Endodermal cell (in vitro differentiated cells): ENCODE measurements around the gene SLC7A10. TPM values are rescaled to one million over a fixed set of nuclear protein-coding genes. Genes with fewer than 3 reads are reported as not detected.

Experiments
- DNase-seq: peaks from one replicate; pipeline ENCODE4 v3.0.0-alpha.2; 2017
- H3K27ac ChIP-seq: 2 replicates; pipeline ENCODE4 v1.5.1; 2013; ENCODE audit warnings: mild to moderate bottlenecking, low read depth, low read length, moderate library complexity
- H3K27me3 ChIP-seq: 2 replicates; pipeline ENCODE4 v1.6.1; 2013; ENCODE audit warnings: mild to moderate bottlenecking, low read length, moderate library complexity; ENCODE audit not compliant: insufficient read depth, control insufficient read depth, poor library complexity, severe bottlenecking
- H3K36me3 ChIP-seq: 2 replicates; pipeline ENCODE4 v1.7.0; 2013; ENCODE audit warnings: mild to moderate bottlenecking, low read length, moderate library complexity; ENCODE audit not compliant: control insufficient read depth, insufficient read depth
- H3K4me1 ChIP-seq: one replicate; pipeline ENCODE4 v1.7.0; 2013; ENCODE audit warnings: low read length; ENCODE audit not compliant: control insufficient read depth, insufficient read depth
- H3K4me3 ChIP-seq: 2 replicates; pipeline ENCODE4 v1.5.1; 2013; ENCODE audit warnings: mild to moderate bottlenecking, low read length, moderate library complexity
- H3K9ac ChIP-seq: 2 replicates; pipeline ENCODE4 v1.6.1; 2013; ENCODE audit warnings: mild to moderate bottlenecking, low read length, moderate library complexity; ENCODE audit not compliant: poor library complexity, severe bottlenecking; ENCODE audit errors: extremely low read depth
- H3K9me3 ChIP-seq: 2 replicates; pipeline ENCODE4 v1.6.1; 2013; ENCODE audit warnings: mild to moderate bottlenecking, low read length, moderate library complexity; ENCODE audit not compliant: control insufficient read depth
- H3K27ac Mint-ChIP-seq: 2 replicates; pipeline ENCODE4 v1.8.0; 2020; ENCODE audit warnings: mixed read lengths
- H3K27me3 Mint-ChIP-seq: 2 replicates; pipeline ENCODE4 v1.8.0; 2021; ENCODE audit warnings: mild to moderate bottlenecking, mixed read lengths; ENCODE audit not compliant: insufficient read depth
- H3K36me3 Mint-ChIP-seq: 2 replicates; pipeline ENCODE4 v1.8.0; 2020; ENCODE audit warnings: low read depth, mixed read lengths
- H3K4me1 Mint-ChIP-seq: 2 replicates; pipeline ENCODE4 v1.8.0; 2020; ENCODE audit warnings: mixed read lengths
- H3K4me3 Mint-ChIP-seq: 2 replicates; pipeline ENCODE4 v1.8.0; 2020; ENCODE audit warnings: mild to moderate bottlenecking, moderate library complexity, mixed read lengths
- H3K9me3 Mint-ChIP-seq: 2 replicates; pipeline ENCODE4 v1.8.0; 2020; ENCODE audit warnings: mild to moderate bottlenecking, mixed read lengths
- CTCF ChIP-seq: fragments of 200-600 bp; sonication (generic); conservative IDR thresholded peaks from 2 replicates; pipeline ENCODE4 v1.5.0; 2021; ENCODE audit warnings: antibody characterized with exemption, mild to moderate bottlenecking
- WGBS, 2 experiments: methylation state at CpG; one replicate each; pipeline versions ENCODE4 v1.1.5 to v1.1.7; 2013; ENCODE audit warnings: missing lambda C conversion rate in 2 of 2, mixed read lengths in 1 of 2; ENCODE audit not compliant: insufficient coverage in 1 of 2, insufficient read length in 1 of 2; 5-methylcytosine and 5-hydroxymethylcytosine counted together
- total RNA-seq, 2 donors: library from RNA; stranded (reverse); fragmentation: NEBNext Ultra II Directional in 1 of 2; extraction: Animal tissue kit (Norgen Biotek cat#: 25700) in 1 of 2; gene quantifications; 2 replicates in 1 of 2; 3 replicates in 1 of 2; pipeline ENCODE4 v1.2.1, GENCODE V29; 2021

The SLC7A10 gene
- total RNA-seq, 2 donors from 2014 or later = 0.35 TPM; not detected in 1

DNA sequence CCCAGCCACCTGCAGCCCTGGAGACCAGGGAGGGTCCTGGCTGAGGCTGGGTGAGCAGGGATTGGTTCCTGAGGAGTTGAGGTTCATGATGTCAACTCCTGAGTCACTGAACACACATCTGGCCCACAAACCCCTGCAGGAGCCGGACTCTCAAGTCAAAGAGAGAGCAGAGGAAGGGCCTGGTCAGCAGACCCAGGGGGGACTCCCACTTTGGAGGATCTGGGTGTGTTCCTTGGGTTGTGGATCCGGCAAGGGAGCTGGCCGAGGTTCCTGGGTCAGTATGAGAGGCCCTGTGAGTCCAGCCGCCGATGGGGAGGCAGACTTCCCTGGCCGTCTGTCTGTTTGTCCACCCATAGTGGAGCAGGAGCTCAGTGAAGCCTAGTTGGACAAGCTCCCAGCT is 4.0 kb downstream of the SLC7A10 start:
- 89 to 92% methylated on average over 3 to 6 of the region's 6 CpGs for WGBS, 2 experiments
- Histone ChIP-seq H3K9ac (no peak overlapping the region), H3K4me3 (no peak overlapping the region), H3K4me1 (no peaks in the 10 kb centered on the region), H3K27ac (no peak overlapping the region), H3K36me3 (no peaks in the 10 kb centered on the region), H3K27me3 (peaks cover 48% of the 10 kb centered on the region), H3K9me3 (no peaks in the 10 kb centered on the region)
- Mint-ChIP-seq H3K27me3 (peaks cover 49% of the 10 kb centered on the region), H3K9me3 (peaks cover 2% of the 10 kb centered on the region), H3K36me3 (no peaks in the 10 kb centered on the region), H3K4me3 (no peak overlapping the region), H3K27ac (no peak overlapping the region), H3K4me1 (peaks cover 3% of the 10 kb centered on the region)
- no peak for DNase-seq
- no peak for TF ChIP-seq CTCF

DNA sequence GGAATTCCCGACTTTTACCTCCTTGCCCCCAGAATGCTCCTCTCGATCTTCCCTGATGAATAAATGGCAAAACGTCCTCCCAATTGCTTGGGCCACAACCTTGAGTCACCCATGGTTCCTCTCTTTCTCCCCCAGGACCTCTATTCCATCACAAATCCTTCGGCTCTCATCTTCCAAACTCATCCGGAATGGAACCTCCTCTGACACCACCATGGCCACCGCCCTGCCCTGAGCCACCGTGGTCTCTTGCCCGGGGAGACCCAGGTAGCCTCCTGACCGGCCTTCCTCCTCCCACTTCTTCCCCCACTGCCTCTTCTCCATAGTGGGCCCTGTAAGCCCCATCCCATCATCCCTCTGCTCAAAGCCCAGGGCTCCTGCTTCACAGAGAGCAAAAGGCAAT is 4.9 kb downstream of the SLC7A10 start:
- H3K27me3 Mint-ChIP-seq = peaks cover 40% of the 10 kb centered on the region
- H3K4me3 Mint-ChIP-seq = no peak overlapping the region
- no peaks in the 10 kb centered on the region for H3K9me3 ChIP-seq
- H3K36me3 Mint-ChIP-seq = no peaks in the 10 kb centered on the region
- H3K27ac ChIP-seq = no peak overlapping the region
- no peak overlapping the region for H3K9ac ChIP-seq
- H3K27me3 ChIP-seq = peaks cover 39% of the 10 kb centered on the region
- no peak for TF ChIP-seq CTCF
- no peak overlapping the region for H3K27ac Mint-ChIP-seq
- no peaks in the 10 kb centered on the region for H3K36me3 ChIP-seq
- 85 to 90% methylated on average over 8 to 9 of the region's 9 CpGs for WGBS, 2 experiments
- H3K4me1 Mint-ChIP-seq = no peaks in the 10 kb centered on the region
- H3K4me1 ChIP-seq = no peaks in the 10 kb centered on the region
- H3K4me3 ChIP-seq = no peak overlapping the region
- H3K9me3 Mint-ChIP-seq = no peaks in the 10 kb centered on the region
- DNase-seq = no peak

DNA sequence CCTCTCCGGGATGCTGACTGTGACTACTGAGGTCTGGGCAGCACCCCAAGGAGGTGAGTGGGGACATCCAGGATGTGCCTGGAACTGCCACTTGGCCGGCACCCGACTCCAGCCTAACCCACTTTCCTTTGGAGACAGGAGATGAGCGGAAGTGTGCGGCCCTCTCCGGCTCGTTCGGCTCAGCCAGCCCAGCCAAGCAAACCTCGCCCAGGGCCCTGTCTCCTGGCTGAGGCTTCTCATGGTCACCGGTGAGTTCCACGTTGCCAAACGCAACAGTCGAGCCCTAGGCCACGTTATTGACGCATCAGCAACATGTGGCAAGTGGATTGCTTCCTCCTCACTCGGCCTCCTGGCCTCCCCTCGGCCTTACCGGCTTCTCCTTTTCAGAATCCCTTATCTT is 5.5 kb downstream of the SLC7A10 start:
- H3K36me3 Mint-ChIP-seq = no peaks in the 10 kb centered on the region
- no peak overlapping the region for H3K9ac ChIP-seq
- no peak for TF ChIP-seq CTCF
- H3K27me3 Mint-ChIP-seq = peaks cover 34% of the 10 kb centered on the region
- H3K4me1 Mint-ChIP-seq = no peaks in the 10 kb centered on the region
- H3K4me3 Mint-ChIP-seq = no peak overlapping the region
- no peak overlapping the region for H3K27ac ChIP-seq
- H3K9me3 ChIP-seq = no peaks in the 10 kb centered on the region
- WGBS, 2 experiments = 94 to 96% methylated on average over 17 to 18 of the region's 18 CpGs
- no peaks in the 10 kb centered on the region for H3K4me1 ChIP-seq
- H3K36me3 ChIP-seq = no peaks in the 10 kb centered on the region
- peaks cover 33% of the 10 kb centered on the region for H3K27me3 ChIP-seq
- H3K9me3 Mint-ChIP-seq = no peaks in the 10 kb centered on the region
- no peak for DNase-seq
- H3K27ac Mint-ChIP-seq = no peak overlapping the region
- H3K4me3 ChIP-seq = no peak overlapping the region
